ENCODE data around the gene CCDC51. TPM values are rescaled to one million over a fixed set of nuclear protein-coding genes. Genes with fewer than 3 reads are reported as not detected.
A peak's percentile ranks its signal among the peaks of the same experiment; 100 is the strongest.
"Not testable (repeated sequence)": the region's sequence is repeated elsewhere in the genome, so short reads cannot be mapped to it uniquely, and the experiment has no call there.

Gene CCDC51
- total and polyA plus RNA-seq, 7 donors, result 9.4 to 22.5 (median 13.3) TPM

DNA sequence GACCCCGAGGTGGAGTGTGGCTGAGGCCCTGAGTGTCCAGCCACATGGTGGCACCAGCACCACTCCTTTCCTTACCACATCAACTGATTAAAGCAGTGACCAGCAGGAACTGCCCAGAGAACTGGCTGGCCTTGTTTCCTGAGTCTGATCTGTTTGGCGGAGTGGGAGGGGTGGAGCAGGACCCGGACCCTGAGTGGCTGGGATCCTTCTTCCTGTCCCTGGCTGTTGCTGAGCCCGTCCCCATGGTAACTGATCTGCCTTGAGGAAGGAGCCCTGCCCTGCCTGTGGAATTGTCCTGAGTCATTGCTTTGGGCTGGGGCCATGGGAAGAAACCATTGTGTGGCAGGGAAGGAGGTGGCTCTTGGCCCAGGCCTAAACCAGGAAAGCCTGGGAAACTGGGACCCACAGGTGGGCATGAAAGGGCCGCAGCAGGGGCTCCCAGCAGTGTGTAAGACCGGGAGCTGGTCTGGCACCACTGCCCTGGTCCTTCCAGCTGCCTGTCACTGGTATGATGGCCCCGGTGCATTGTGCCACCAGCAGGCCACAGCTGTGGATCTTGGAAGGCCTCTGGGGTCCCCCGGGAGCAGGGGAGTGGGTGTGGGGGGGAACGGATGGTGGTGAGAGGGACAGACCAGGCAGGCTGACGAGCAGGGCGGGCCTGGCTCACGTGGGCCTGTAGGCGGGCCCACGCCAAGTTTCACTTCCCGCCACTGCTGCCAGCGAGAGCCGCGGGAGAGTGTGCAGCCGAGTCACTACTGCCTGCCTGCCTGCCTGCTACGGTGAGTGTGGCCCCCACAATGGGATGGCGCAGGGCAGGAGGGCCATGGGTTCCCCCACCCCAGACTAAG is 25.8 kb upstream of the CCDC51 start:
- intact Hi-C loops (cut with DNase I), result loop anchor here (1.0 to 2.0 kb wide), 3 partner anchors 37 to 143 kb away; partner anchors contain the start of gene UQCRC1
- Histone ChIP-seq H3K4me3 (peak overlapping the region; percentile 40 to 55 (median 50)), H3K4me1 (peaks cover 0 to 58% (median 54%) of the 10 kb centered on the region in 4 donors), H3K36me3 (peaks cover 9 to 43% (median 19%) of the 10 kb centered on the region in 4 donors), H3K9me3 (no peaks in the 10 kb centered on the region), H3K27ac (peak overlapping the region; percentile 99 to 100 (median 99)), H3K27me3 (no peaks in the 10 kb centered on the region)
- TF ChIP-seq, protein P1, sequence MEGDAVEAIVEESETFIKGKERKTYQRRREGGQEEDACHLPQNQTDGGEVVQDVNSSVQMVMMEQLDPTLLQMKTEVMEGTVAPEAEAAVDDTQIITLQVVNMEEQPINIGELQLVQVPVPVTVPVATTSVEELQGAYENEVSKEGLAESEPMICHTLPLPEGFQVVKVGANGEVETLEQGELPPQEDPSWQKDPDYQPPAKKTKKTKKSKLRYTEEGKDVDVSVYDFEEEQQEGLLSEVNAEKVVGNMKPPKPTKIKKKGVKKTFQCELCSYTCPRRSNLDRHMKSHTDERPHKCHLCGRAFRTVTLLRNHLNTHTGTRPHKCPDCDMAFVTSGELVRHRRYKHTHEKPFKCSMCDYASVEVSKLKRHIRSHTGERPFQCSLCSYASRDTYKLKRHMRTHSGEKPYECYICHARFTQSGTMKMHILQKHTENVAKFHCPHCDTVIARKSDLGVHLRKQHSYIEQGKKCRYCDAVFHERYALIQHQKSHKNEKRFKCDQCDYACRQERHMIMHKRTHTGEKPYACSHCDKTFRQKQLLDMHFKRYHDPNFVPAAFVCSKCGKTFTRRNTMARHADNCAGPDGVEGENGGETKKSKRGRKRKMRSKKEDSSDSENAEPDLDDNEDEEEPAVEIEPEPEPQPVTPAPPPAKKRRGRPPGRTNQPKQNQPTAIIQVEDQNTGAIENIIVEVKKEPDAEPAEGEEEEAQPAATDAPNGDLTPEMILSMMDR (IDR thresholded peaks at IDR 0.05), result peak in 2 of 4 experiments; percentile 63 to 66
- TF ChIP-seq POLR2AphosphoS5 (IDR thresholded peaks at IDR 0.05), result peak; percentile 80 to 95 (median 90)
- peak in 1 of 4 donors; percentile 61 for TF ChIP-seq EP300 (IDR thresholded peaks at IDR 0.05)
- TF ChIP-seq POLR2A (IDR thresholded peaks at IDR 0.05), result peak; percentile 76 to 78
- DNase-seq, result peak; percentile 100
- 5 to 6% methylated on average over 21 of the region's 21 CpGs for WGBS, 2 donors

DNA sequence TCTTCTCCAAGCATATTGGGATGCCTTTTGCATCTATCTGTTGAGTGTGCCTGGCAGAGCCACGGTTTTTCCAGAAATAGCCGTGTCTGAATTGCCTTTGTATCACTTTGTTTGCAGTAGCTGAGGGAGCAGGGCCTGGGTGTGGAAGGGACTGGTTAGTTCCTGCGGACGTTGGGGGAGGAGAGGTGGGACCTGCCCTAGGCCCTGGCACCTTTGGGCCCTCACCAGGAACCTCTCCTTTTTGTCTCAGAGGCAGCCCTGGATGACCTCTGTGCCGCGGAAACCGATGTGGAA is 25.3 kb upstream of the CCDC51 start:
- Histone ChIP-seq H3K4me1 (peaks cover 0 to 52% (median 48%) of the 10 kb centered on the region in 4 donors), H3K36me3 (peaks cover 15 to 46% (median 25%) of the 10 kb centered on the region in 4 donors), H3K27ac (peak overlapping the region; percentile 99 to 100 (median 99)), H3K9me3 (no peaks in the 10 kb centered on the region), H3K4me3 (peak overlapping the region in 1 of 4 donors; percentile 40), H3K27me3 (no peaks in the 10 kb centered on the region)
- intact Hi-C loops (cut with DNase I), result loop anchor here (1.0 to 2.0 kb wide), 2 partner anchors 83 to 144 kb away; partner anchors contain the start of gene UQCRC1
- DNase-seq, result no peak
- TF ChIP-seq, protein P1 (IDR thresholded peaks at IDR 0.05), result peak in 2 of 4 experiments; percentile 74 to 78
- no peak for TF ChIP-seq POLR2A (IDR thresholded peaks at IDR 0.05)
- WGBS, 2 donors, result 8 to 47% methylated on average over 7 of the region's 7 CpGs

DNA sequence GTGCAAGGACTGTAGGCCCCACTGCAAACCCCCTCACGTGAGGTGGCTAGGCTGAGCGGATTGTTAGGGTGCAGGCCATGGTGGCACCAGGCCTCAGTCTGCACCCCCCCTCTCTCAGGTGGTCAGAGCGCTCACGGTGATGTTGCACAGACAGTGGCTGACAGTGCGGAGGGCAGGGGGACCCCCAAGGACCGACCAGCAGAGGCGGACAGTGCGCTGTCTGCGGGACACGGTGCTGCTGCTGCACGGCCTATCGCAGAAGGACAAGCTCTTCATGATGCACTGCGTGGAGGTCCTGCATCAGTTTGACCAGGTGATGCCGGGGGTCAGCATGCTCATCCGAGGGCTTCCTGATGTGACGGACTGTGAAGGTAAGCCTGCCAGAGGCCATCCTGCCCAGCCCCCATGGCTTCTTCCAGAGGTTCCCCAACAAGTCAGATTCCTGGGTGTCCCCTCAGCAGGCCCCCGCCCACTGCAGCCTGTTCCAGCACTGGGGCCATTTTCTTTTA is 24.8 kb upstream of the CCDC51 start:
- Histone ChIP-seq H3K27me3 (no peaks in the 10 kb centered on the region), H3K9me3 (no peaks in the 10 kb centered on the region), H3K4me1 (peaks cover 0 to 48% (median 44%) of the 10 kb centered on the region in 4 donors), H3K4me3 (no peak overlapping the region), H3K36me3 (peaks cover 18 to 46% (median 29%) of the 10 kb centered on the region in 4 donors), H3K27ac (peak overlapping the region; percentile 99 to 100 (median 99))
- TF ChIP-seq EP300 (IDR thresholded peaks at IDR 0.05), result no peak
- TF ChIP-seq, protein P1 (IDR thresholded peaks at IDR 0.05), result no peak
- no peak for TF ChIP-seq POLR2A (IDR thresholded peaks at IDR 0.05)
- no peak for TF ChIP-seq POLR2AphosphoS5 (IDR thresholded peaks at IDR 0.05)
- WGBS, 2 donors, result 96% methylated on average over 17 of the region's 17 CpGs
- intact Hi-C loops (cut with DNase I), result loop anchor here (1.0 to 2.0 kb wide), 2 partner anchors 84 to 144 kb away; partner anchors contain the start of gene UQCRC1
- peak; percentile 75 for DNase-seq

DNA sequence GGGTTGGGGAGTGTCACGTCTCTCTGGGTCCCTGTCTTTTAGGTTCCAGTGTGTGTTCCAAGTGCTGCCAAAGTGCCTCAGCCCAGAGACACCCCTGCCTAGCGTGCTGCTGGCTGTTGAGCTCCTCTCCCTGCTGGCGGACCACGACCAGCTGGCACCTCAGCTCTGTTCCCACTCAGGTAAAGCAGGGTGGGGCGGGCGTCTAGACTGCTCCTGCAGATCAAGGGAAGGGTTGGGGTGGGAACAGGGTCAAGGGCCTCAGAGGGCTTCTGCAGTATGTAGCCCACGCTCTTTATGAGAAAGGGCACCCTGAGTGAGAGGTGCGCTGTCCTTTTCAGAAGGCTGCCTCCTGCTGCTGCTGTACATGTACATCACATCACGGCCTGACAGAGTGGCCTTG is 23.8 kb upstream of the CCDC51 start:
- Histone ChIP-seq H3K27ac (no peak overlapping the region), H3K36me3 (peaks cover 21 to 46% (median 33%) of the 10 kb centered on the region in 4 donors), H3K27me3 (no peaks in the 10 kb centered on the region), H3K4me3 (no peak overlapping the region), H3K4me1 (peaks cover 0 to 37% (median 33%) of the 10 kb centered on the region in 4 donors), H3K9me3 (no peaks in the 10 kb centered on the region)
- no peak for DNase-seq
- TF ChIP-seq POLR2AphosphoS5 (IDR thresholded peaks at IDR 0.05) (no peak), EP300 (IDR thresholded peaks at IDR 0.05) (no peak), POLR2A (IDR thresholded peaks at IDR 0.05) (no peak)
- TF ChIP-seq, protein P1 (IDR thresholded peaks at IDR 0.05), result no peak
- 82 to 93% methylated on average over 9 of the region's 9 CpGs for whole genome bisulfite sequencing, 2 donors
- intact Hi-C loops (cut with DNase I), result loop anchor here (2.0 kb wide), 1 partner anchor 145 kb away; the partner anchor contains the start of gene UQCRC1

DNA sequence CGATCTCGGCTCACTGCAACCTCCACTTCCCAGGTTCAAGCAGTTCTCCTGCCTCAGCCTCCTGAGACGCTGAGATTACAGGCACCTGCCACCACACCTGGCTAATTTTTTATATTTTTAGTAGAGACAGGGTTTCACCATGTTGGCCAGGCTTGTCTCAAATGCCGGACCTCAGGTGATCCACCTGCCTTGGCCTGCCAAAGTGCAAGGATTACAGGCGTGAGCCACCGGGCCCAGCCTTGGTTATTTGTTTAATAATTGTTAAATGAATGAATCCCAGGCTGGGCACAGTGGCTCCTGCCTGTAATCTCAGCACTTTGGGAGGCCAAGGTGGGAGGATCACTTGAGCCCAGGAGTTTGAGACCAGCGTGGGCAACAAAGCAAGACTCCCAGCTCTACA is 21.8 kb upstream of the CCDC51 start:
- Histone ChIP-seq H3K4me1 (peaks cover 0 to 18% (median 14%) of the 10 kb centered on the region in 4 donors), H3K36me3 (peaks cover 14 to 46% (median 25%) of the 10 kb centered on the region in 4 donors)
- DNase-seq; H3K4me3 ChIP-seq; H3K9me3 ChIP-seq; H3K27me3 ChIP-seq; H3K27ac ChIP-seq; intact Hi-C loops (cut with DNase I): not testable (repeated sequence)
- WGBS, 2 donors, result 86 to 91% methylated on average over 7 of the region's 7 CpGs
